ENCODE results near the gene KYAT1.
"Not testable (repeated sequence)": the region's sequence is repeated elsewhere in the genome, so short reads cannot be mapped to it uniquely, and the experiment has no call there.

Gene KYAT1

DNA sequence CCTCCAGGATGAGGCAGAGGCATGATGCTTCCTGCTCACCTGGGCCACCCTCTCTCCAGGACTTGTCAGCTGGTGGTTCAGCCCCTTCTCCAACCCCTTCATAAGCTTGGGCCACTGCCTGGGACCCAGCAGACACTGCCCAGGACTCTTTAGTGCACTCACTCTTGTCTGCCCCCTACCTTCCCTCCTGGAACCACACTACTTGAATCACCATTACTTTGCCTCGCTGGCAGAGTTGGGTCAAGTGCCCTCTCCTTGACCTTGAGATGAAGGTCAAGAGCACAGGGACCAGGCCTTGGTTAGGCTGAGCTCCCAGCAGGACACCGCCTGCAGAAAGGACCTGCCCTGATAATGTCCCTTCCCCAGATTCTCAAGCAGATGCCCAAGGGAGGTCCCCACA is 71.9 kb downstream of the KYAT1 start:
- no peak for DNase-seq

DNA sequence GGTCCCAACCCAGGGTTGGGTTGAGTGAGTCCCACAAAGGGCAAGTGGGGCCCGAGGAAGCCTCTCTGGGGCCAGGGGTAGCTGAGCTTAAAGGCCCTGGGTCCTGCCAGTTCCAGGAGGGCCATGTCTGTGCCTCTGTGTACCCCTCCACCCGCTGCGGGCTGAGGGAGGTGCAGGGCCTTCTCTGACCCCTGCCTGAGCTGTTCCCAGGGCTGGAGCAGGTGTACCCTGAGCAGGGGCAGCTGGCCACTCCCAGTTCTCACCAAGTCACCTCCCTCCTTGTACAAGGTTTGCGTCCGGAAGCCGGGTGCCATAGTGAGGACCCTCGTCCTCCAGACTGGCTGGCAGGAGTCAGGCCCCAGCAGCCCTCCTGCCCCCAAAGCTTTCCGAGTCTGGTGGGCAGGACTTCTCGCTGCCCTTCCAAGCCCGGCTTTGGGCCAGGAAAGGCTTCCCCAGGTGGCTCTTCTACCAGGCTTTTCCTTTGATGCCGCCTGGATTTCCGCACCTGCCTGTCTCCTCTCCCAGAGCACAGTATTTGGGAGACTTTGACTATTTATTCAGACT is 72.6 kb downstream of the KYAT1 start:
- DNase-seq, result no peak

DNA sequence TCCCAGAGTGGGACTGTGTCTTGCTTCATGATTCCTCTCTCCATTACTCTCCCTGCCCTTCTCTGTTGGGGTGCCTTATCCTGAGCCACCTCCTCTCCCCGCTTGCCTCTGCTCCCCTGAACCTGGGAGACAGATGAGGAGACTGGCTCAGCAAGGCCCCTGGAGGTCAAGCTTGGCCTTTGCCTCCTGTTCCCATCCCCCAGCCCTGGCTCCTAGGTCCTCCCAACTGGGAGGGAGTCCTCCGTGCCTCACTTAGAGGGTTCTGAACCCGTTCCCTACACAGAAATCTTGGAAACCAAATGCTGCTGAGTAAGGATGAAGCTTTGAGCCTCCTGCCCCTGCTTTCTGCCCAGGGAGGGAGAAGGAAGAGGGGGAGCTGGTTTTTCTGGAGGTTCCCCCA is 73.2 kb downstream of the KYAT1 start:
- no peak for DNase-seq

- DNase-seq, result no peak
Measured at GRCh38 chr9:128807827-128808226, 73.9 kb downstream of the KYAT1 start.

DNA sequence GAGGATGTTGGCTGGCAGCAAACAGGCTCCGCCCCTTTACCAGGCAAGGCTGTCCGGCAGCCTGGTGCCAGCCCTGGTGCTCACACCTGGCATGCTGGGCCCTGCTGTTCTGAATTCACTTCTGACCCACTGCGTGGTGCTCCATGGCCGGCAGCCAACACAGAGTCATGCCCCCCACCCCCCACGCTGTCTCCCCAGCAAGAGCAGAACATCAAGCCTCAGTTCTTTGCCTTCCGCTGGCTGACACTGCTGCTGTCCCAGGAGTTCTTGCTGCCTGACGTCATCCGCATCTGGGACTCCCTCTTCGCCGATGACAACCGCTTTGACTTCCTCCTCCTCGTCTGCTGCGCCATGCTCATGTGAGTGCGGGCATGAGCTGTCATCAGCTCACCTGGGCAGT is 76.1 kb downstream of the KYAT1 start:
- DNase-seq, result no peak

DNA sequence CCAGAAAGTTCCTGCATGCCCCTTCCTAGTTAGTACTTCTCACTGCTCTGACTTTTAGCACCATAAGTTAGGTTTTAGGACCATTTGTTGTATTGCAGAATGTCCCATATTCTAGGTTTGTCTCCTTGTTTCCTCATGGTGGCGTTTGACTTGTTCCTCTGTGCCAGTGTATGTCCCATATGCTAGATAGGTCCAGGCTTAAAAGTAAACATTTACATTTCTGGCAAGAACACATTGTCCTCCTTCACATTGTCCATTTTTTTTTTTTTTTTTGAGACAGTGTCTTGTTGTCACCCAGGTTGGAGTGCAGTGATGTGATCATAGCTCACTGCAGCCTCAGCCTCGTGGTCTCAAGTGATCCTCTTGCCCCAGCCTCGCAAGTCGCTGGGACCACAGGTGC is 79.3 kb downstream of the KYAT1 start:
- no peak for DNase-seq

GRCh38 chr9:128800061-128800460 is 81.7 kb downstream of the KYAT1 start:
- no peak for DNase-seq

DNA sequence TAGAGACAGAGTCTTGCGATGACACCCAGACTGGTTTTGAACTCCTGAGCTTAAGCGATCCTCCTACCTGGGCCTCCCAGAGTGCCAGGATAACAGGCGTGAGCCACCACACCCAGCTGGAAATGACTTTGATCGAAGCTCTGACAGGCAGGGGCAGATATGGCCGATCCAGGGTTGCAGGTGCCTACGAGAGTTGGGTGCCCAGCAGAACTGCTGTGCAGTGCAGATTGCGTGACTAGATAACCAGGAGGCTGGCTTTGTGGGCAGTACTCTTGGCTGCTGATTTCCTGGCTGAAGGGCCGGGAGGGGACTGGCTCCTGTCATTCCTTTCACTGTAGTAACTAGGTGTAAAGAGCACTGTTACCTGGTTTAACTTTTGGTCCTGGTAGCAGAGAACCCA is 82.9 kb downstream of the KYAT1 start:
- DNase-seq, result no peak

GRCh38 chr9:128794961-128795360 is 86.8 kb downstream of the KYAT1 start:
- DNase-seq, result not testable (repeated sequence)

- no peak for DNase-seq
Measured at GRCh38 chr9:128792978-128793686, 88.6 kb downstream of the KYAT1 start.

DNA sequence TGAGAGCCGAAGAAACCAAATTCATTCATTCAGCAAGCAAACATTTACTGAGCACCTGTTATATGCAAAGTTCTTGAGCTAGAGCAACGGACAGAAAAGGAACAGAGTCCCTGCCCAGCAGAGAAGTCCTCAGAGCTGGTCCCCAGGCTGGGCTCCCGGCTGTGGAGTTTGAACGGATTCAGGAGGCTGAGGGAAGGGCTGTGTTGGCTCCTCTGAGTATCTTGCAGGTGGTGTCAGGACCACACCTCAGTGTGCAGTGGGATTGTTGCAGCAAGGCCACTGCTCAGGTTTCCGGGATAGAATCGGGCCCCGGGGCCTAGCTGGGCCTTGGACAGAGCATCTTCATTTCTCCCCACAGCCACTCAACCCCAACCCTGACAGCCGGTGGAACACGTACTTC is 89.6 kb downstream of the KYAT1 start:
- DNase-seq, result no peak

GRCh38 chr9:128790536-128790935 is 91.2 kb downstream of the KYAT1 start:
- DNase-seq, result no peak

DNA sequence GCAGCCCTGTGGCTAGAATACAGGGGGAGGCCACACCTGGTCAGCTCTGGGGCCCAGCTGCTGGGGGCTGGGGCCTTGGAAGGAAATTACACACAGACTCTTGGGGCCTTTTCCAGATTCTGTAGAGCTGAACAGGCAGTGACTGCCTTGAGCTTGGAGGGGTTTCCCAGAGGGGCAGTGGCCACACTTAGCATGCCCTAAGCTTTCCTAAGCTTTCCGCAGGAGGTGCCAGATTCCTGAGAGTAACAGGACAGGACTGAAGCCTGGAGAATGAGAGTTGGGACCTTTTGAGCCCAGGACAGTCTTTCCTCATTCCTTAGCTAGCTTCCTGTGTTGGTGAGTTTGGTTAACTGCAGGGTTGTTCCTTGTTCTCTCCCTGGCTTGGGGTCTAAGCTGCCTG is 93.3 kb downstream of the KYAT1 start:
- DNase-seq, result no peak

GRCh38 chr9:128787659-128788058 is 94.1 kb downstream of the KYAT1 start:
- no peak for DNase-seq

DNA sequence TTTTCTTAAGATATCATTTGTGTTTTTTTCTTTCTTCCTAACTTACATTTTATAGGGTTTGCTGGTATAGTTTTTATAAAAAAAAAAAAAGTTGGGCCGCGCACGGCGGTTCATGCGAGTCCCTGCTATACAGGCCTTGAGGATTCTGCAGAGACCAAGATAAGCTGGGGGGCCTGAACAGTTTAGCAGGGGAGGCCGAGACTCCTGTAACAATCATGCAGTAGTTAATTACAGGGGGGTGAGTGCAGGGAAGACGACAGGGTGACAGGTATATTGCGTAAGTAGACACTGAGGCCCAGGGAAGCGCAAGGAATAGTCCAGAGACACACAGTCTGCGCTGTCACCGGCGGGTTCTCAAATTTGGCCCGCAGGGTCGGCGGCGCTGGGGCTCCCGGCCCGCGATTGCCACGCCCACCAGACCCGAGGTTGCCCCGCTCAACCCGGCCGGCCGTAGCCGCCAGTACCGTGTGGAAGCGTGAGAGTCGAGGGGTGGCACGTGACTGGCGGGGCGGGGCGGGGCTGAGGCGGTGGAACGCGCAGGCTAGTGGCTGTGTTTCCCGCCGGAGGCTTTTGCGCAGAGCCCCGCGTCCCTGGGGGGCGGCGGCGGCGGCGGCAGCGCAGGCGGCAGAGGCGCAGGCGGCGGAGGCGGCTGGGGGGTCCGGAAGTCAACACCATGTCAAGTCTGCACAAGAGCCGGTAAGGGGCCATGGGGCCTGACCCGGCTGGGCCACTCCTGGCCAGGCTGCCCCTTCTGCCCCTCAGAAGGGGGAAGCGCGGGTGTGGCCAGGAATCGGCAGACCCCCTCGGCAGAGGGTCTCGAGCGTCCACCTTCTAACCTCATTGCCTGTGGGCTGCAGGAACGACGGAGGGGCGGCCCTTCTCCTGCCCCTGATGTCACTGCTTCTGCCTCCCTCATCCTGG is 94.8 kb downstream of the KYAT1 start, which contains the start of gene TBC1D13:
TBC1D13 (plus strand) TSS at position 573 of the 921 bp plus-strand sequence; CDS start at position 674, 101 bp downstream.
- peak; percentile 67 for DNase-seq

DNA sequence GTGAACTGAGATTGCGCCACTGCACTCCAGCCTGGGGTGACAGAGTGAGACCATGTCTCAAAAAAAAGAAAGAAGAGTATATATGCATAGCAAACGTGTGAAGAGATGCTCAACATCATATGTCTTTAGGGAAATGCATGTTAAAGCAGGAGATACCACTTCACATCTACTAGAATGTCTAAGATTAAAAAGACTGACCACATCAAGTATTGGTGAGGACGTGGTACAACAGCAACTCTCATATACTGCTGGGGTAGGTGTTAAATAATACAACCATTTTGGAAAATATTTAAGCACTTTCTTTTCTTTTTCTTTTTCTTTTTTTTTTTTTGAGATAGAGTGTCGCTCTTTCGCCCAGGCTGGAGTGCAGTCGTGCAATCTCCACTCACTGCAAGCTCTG is 96.3 kb downstream of the KYAT1 start:
- no peak for DNase-seq

Measured in NCI-H1092 (cell line).